PC-3 (cell line): ENCODE measurements around the gene NBPF14.
"Not testable (repeated sequence)": the region's sequence is repeated elsewhere in the genome, so short reads cannot be mapped to it uniquely, and the experiment has no call there.

ENCODE experiments used
- CTCF ChIP-seq: fragments of 300-600 bp; sonication (generic); conservative IDR thresholded peaks from 2 replicates; pipeline ENCODE4 v1.5.1; 2017; ENCODE audit warnings: antibody characterized with exemption, low read depth, mild to moderate bottlenecking, low read length
- EZH2 ChIP-seq: fragments of 300-600 bp; sonication (generic); IDR thresholded peaks from one replicate; pipeline ENCODE4 v1.6.1; 2017; ENCODE audit warnings: antibody characterized with exemption, mild to moderate bottlenecking, low read length; ENCODE audit not compliant: unreplicated experiment
- EZH2phosphoT487 ChIP-seq: fragments of 300-600 bp; sonication (generic); IDR thresholded peaks from 2 replicates; pipeline ENCODE4 v1.6.1; 2018; ENCODE audit warnings: mild to moderate bottlenecking, antibody characterized with exemption, low read length, borderline replicate concordance

DNA sequence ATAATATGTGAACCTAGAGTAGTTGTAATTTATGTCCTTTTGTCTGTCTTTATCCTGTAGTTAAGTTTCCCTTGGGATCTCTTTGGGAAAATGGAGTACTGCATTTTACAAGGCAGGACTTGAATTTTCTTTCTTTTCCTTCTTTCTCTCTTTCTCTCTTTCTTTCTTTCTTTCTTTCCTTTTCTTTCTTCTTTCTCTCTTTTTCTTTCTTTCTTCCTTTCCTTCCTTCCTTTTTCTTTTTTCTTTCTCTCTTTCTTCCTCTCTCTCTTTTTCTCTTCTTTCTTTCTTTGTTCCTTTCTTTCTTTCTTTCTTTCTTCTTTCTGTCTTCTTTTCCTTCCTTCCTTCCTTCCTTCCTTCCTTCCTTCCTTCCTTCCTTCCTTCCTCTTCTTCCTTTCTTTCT is 101.9 kb downstream of the NBPF14 start:
- TF ChIP-seq CTCF, EZH2, EZH2phosphoT487: not testable (repeated sequence)
